Fibroblast of lung (primary cell): ENCODE results near the gene AIFM3.

Experiments
- CTCF ChIP-seq, 2 donors: IDR thresholded peaks in 1 of 2; conservative IDR thresholded peaks in 1 of 2; 1 replicate in 1 of 2; 2 replicates in 1 of 2; pipeline ENCODE4 v1.5.1; 2011 to 2012; ENCODE audit warnings: low read length in 2 of 2, control low read depth in 1 of 2, inconsistent platforms in 1 of 2, low read depth in 1 of 2, mild to moderate bottlenecking in 1 of 2
- EZH2 ChIP-seq: IDR thresholded peaks from 2 replicates; pipeline ENCODE4 v1.5.1; 2012; ENCODE audit warnings: low read length, control low read depth, mild to moderate bottlenecking; ENCODE audit errors: missing control alignments

- TF ChIP-seq CTCF (conservative IDR thresholded peaks at IDR 0.05 in 1 of 2, IDR thresholded peaks at IDR 0.05 in 1 of 2; ENCODE audit: low read depth in 1 of 2, low read length in 2 of 2) (no peak), EZH2 (no peak)
These were observed 17.3 kb upstream of the AIFM3 start for GRCh38 chr22:20949698-20950183.
